Loucy (cell line): Measurements from ENCODE around the gene RAPSN.

ENCODE experiments used
- H2AFZ ChIP-seq: fragments of 200-600 bp; sonication (generic); 2 replicates; pipeline ENCODE4 v1.6.0; 2016; ENCODE audit warnings: antibody characterized with exemption, mild to moderate bottlenecking, low read length, moderate library complexity
- H3F3A ChIP-seq: fragments of 200-600 bp; 2 replicates; pipeline ENCODE4 v1.6.0; 2016; ENCODE audit warnings: antibody characterized with exemption, low read depth, mild to moderate bottlenecking
- H3K27me3 ChIP-seq: fragments of 200-600 bp; sonication (generic); 2 replicates; pipeline ENCODE4 v1.6.1; 2014; ENCODE audit warnings: low read length, mild to moderate bottlenecking; ENCODE audit not compliant: insufficient read depth, poor library complexity, severe bottlenecking
- H3K36me3 ChIP-seq: fragments of 200-600 bp; sonication (generic); 2 replicates; pipeline ENCODE4 v1.6.1; 2016; ENCODE audit warnings: low read length; ENCODE audit not compliant: insufficient read depth
- H3K4me1 ChIP-seq: fragments of 200-600 bp; sonication (generic); 2 replicates; pipeline ENCODE4 v1.5.1; 2014; ENCODE audit warnings: low read length, mild to moderate bottlenecking; ENCODE audit not compliant: insufficient read depth, poor library complexity, severe bottlenecking
- H3K4me2 ChIP-seq: fragments of 200-600 bp; sonication (generic); 2 replicates; pipeline ENCODE4 v1.6.0; 2014; ENCODE audit warnings: antibody characterized with exemption, low read length, low read depth, mild to moderate bottlenecking; ENCODE audit not compliant: poor library complexity, severe bottlenecking
- H3K4me3 ChIP-seq: fragments of 200-600 bp; sonication (generic); 2 replicates; pipeline ENCODE4 v1.5.1; 2014; ENCODE audit warnings: low read length, mild to moderate bottlenecking, mixed read lengths; ENCODE audit not compliant: poor library complexity, severe bottlenecking
- H3K79me2 ChIP-seq: fragments of 200-600 bp; sonication (generic); 2 replicates; pipeline ENCODE4 v1.6.1; 2014; ENCODE audit warnings: low read length; ENCODE audit not compliant: insufficient read depth
- H3K9ac ChIP-seq: fragments of 200-600 bp; sonication (generic); 2 replicates; pipeline ENCODE4 v1.6.0; 2014; ENCODE audit warnings: mild to moderate bottlenecking, low read depth, low read length, moderate library complexity; ENCODE audit not compliant: poor library complexity, severe bottlenecking
- H3K9me2 ChIP-seq: fragments of 200-600 bp; sonication (generic); replicated peaks from 2 replicates; pipeline ENCODE4 v1.6.1; 2016; ENCODE audit warnings: low read depth, low read length, mixed read lengths
- H3K9me3 ChIP-seq: fragments of 200-600 bp; sonication (generic); 2 replicates; pipeline ENCODE4 v1.6.1; 2014; ENCODE audit warnings: mild to moderate bottlenecking, antibody characterized with exemption, low read length, low read depth; ENCODE audit not compliant: insufficient read depth
- H4K20me1 ChIP-seq: fragments of 200-600 bp; sonication (generic); 2 replicates; pipeline ENCODE4 v1.6.0; 2014; ENCODE audit warnings: antibody characterized with exemption, low read length, mild to moderate bottlenecking; ENCODE audit not compliant: insufficient read depth, poor library complexity, severe bottlenecking
- EZH2phosphoT487 ChIP-seq: fragments of 200-600 bp; IDR thresholded peaks from 2 replicates; pipeline ENCODE4 v1.6.1; 2018; ENCODE audit warnings: antibody characterized with exemption, mild to moderate bottlenecking, moderate library complexity, borderline replicate concordance
- TF ChIP-seq, protein P1 (sequence below): fragments of 200-600 bp; sonication (generic); conservative IDR thresholded peaks from 2 replicates; pipeline ENCODE4 v1.5.1; 2014; ENCODE audit warnings: mild to moderate bottlenecking, antibody characterized with exemption, low read length

Gene RAPSN

DNA sequence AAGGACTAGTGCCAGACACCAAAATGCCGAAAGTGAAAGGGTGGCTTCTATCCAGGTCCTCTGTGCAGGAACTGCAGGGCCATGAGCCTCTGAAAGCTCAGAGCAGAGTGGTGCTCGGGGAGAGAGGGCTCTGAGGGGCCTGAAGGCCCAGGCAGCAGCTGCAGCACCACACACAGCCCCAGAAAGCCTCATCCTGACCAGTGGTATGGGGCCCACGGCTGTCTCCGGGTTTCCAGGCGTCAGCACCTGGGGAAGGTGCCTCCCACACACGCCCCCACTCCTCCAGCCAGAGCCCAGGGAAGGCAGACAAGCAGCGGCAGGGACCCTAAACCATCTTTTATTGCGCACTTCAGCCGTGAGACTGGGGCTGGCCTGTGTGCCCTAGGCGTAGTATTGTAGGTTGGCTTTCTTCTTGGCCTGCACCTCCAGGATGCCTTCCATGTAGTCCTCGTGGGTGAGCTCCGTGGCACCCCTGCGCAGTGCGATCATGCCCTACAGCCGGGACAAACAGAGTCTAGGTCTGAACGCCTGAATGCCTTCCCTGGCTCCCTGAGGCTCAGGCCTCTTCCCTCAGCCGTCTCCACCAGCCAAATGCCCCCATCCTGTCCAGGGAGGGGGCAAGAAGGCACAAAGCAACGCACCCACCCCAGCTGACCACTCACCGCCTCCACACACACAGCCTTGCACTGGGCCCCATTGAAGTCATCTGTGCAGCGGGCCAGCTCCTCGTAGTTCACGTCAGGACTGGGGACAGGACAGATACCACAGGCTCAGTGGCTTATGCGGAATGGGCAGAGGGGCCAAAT is 30.3 kb downstream of the RAPSN start:
- peaks cover 16% of the 10 kb centered on the region for H3K79me2 ChIP-seq
- H2AFZ ChIP-seq = no peak overlapping the region
- no peaks in the 10 kb centered on the region for H3K27me3 ChIP-seq
- TF ChIP-seq, protein P1, sequence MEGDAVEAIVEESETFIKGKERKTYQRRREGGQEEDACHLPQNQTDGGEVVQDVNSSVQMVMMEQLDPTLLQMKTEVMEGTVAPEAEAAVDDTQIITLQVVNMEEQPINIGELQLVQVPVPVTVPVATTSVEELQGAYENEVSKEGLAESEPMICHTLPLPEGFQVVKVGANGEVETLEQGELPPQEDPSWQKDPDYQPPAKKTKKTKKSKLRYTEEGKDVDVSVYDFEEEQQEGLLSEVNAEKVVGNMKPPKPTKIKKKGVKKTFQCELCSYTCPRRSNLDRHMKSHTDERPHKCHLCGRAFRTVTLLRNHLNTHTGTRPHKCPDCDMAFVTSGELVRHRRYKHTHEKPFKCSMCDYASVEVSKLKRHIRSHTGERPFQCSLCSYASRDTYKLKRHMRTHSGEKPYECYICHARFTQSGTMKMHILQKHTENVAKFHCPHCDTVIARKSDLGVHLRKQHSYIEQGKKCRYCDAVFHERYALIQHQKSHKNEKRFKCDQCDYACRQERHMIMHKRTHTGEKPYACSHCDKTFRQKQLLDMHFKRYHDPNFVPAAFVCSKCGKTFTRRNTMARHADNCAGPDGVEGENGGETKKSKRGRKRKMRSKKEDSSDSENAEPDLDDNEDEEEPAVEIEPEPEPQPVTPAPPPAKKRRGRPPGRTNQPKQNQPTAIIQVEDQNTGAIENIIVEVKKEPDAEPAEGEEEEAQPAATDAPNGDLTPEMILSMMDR = no peak
- no peak for TF ChIP-seq EZH2phosphoT487
- H3K9me2 ChIP-seq = no peaks in the 10 kb centered on the region
- H3K4me3 ChIP-seq = no peak overlapping the region
- no peaks in the 10 kb centered on the region for H3K4me1 ChIP-seq
- H3K36me3 ChIP-seq = peaks cover 58% of the 10 kb centered on the region; the same call in 1 of the 2 replicates
- H3F3A ChIP-seq = no peaks in the 10 kb centered on the region
- H3K9ac ChIP-seq = no peak overlapping the region
- no peaks in the 10 kb centered on the region for H3K9me3 ChIP-seq
- H4K20me1 ChIP-seq = no peaks in the 10 kb centered on the region
- no peak overlapping the region for H3K4me2 ChIP-seq

DNA sequence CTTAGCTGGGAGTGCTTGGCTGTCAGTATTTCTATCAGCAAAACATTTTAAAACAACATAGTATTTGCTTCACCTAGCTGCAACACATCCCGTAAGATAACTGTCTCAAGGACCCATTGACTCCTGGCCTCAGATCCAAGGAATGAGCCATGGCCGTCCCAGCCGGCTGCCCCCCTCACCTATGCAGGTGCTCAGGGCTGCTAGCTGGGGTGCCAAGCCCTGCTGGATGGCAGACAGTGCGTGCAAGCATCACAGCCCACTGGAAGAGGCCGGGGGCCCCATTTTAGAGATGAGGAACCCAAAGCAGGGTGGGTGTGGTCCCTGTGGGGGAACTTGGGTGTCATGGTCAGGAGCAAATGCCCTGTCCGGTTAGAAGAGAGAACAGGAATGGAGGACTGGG is 31.2 kb downstream of the RAPSN start:
- H3K79me2 ChIP-seq = peaks cover 7% of the 10 kb centered on the region; the same call in 1 of the 2 replicates
- no peak for TF ChIP-seq EZH2phosphoT487
- TF ChIP-seq, protein P1 = no peak
- H3K4me1 ChIP-seq = no peaks in the 10 kb centered on the region
- no peaks in the 10 kb centered on the region for H3K27me3 ChIP-seq
- no peaks in the 10 kb centered on the region for H4K20me1 ChIP-seq
- H3K36me3 ChIP-seq = peaks cover 49% of the 10 kb centered on the region; the same call in 1 of the 2 replicates
- H3K4me3 ChIP-seq = no peak overlapping the region
- H3K4me2 ChIP-seq = no peak overlapping the region
- H2AFZ ChIP-seq = no peak overlapping the region
- no peaks in the 10 kb centered on the region for H3K9me2 ChIP-seq
- no peaks in the 10 kb centered on the region for H3K9me3 ChIP-seq
- no peaks in the 10 kb centered on the region for H3F3A ChIP-seq
- no peak overlapping the region for H3K9ac ChIP-seq

DNA sequence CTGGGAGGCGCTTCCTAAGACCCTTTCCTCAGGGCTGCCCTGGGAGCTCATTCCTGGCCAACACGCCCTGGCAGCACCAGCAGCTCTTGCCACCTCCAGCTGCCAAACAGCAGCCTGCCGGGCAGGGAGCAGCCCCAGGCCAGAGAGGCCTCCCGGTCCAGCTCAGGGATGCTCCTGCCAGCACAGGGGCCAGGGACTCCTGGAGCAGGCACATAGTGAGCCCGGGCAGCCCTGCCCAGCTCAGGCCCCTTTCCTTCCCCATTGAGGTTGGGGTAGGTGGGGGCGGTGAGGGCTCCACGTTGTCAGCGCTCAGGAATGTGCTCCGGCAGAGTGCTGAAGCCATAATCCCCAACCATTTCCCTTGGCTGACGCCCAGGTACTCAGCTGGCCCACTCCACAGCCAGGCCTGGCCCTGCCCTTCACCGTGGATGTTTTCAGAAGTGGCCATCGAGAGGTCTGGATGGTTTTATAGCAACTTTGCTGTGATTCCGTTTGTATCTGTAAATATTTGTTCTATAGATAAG is 32.9 kb downstream of the RAPSN start:
- Histone ChIP-seq H3K4me3 (no peak overlapping the region), H3F3A (no peaks in the 10 kb centered on the region), H3K4me1 (no peaks in the 10 kb centered on the region), H3K4me2 (no peak overlapping the region), H3K27me3 (no peaks in the 10 kb centered on the region), H3K9me2 (no peaks in the 10 kb centered on the region), H3K36me3 (peaks cover 34% of the 10 kb centered on the region; the same call in 1 of the 2 replicates), H3K9me3 (no peaks in the 10 kb centered on the region), H4K20me1 (no peaks in the 10 kb centered on the region), H3K9ac (no peak overlapping the region), H3K79me2 (no peaks in the 10 kb centered on the region), H2AFZ (no peak overlapping the region)
- no peak for TF ChIP-seq EZH2phosphoT487
- TF ChIP-seq, protein P1 = no peak
